GM18870 (cell line): Measurements from ENCODE around the gene TMEM132D.

ENCODE experiments used
- ATAC-seq: cut with Tn5 transposase; IDR thresholded peaks from one replicate; pipeline ENCODE4 v1.9.1; 2021; ENCODE audit warnings: moderate library complexity; ENCODE audit not compliant: unreplicated experiment

The TMEM132D gene

DNA sequence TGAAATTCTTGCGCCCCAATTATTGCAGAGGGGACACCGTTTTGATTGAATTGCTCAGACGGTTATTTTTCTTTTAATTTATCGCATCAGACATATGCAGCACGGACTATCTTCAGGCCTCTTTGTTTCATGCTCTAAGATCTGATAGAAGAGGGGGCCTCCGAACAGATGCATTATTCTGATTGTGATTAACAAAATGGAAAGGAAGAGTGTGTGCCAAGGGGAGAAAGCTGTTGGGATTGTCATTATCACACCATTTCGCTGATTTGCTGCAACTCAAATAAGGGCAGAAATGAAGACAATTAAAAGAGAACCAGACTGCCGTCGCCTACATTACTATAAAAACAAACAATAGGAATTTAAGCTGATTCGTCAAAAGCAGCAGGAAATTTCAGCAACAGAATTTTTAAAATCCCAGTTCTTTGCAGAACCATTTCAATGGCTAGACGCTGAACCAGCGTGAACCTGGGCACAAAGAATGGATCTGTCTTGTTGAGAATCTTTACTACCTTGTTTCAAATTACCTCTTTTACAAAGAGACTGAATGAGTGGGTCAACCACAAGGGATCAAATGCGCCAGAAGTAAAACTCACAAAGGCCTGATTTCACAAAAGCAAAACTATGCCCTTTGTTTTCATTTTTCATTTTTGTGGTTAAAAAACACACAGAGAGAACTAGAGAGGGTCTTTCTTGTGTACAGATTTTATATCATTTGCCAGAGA, 30.6 kb downstream of the TMEM132D start:
- ATAC-seq: no peak

GRCh38 chr12:129871991-129872972, 31.5 kb downstream of the TMEM132D start:
- ATAC-seq: no peak

DNA sequence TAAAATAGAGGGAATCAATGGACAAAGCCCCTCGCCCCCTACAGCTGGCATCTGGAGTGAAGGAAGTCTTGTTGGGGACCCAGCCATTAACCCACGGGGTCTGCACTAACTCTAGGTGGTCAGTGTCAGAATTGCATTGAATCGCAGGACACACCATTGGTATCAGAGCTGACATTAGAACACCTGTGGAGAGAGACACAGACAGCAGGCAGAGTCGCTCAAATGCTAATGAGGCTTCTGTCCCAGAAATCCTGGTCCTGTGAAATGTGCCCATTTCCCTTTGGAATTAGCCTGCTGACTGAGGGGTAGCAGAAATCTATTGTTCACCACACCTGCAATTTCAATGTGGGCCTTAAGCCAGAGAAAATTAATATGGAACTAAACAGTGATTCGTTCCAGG, 33.0 kb downstream of the TMEM132D start:
- no peak for ATAC-seq

GRCh38 chr12:129870136-129870535, 33.7 kb downstream of the TMEM132D start:
- no peak for ATAC-seq

DNA sequence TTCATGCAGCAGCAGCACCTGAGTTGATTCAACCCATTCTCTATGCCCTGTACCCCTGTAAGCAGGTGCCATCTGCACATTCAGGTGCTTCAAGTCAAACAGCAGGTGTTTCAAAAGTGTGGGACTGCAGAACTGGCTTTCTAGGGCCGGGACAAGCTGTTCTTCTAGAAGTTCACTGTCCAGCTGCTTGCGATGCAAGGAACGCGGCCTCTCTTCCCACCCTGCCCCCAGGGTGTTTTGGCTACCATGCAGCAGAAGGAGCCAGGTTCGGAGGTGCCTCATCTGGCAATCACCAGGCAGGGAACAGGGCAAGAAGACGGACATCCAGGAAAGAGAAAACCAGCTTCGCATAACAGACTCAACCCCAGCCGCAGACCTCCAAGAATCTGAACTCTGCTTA, 35.2 kb downstream of the TMEM132D start:
- ATAC-seq: no peak

- no peak for ATAC-seq
These were observed 39.9 kb downstream of the TMEM132D start for GRCh38 chr12:129863938-129864337.

DNA sequence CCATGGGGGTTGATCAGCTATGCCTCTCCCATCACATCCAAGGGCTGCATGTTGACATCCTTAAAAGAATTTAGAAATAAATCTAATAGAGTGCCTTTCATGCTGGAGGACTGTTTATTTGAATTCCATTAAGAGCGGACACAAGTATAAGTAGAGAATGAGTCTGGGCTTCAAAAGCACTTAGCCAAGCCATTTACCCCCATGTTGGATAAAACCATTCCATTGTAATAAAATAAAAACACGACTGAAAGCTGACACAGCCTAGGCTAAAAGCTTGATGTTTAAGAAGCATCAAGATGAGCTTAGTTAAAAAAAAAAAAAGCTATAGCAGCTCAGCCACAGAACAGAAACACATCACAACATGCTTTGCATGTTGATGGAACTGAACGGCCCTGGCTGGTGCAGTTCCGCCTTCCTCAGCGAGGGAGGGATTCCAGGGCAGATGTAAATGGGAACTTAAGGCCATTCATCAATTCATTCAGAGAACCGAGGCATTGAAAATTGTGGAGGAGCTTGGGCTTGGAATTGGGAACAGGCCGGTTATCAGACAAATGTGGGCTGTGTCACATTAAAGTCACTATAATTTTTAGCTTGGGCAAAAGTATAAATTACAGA, 41.2 kb downstream of the TMEM132D start:
- ATAC-seq: no peak

DNA sequence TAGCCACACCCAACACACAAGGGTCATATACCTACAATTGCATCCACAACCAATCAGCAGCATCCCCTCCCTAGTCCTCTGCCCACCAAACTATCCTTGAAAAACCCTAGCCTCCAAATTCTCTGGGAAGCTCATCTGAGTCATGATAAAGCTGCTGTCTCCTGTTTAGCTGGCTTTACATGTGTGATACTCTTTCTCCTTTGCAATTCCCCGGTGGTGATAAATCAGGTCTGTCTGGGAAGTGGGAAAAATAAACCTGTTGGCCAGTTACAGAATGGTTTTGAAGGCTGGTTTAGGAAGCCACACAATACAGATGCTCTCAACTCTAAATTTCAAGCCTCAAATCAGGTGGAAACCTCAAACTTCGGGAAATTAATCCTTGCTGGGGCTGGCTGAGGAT, 41.9 kb downstream of the TMEM132D start:
- no peak for ATAC-seq

GRCh38 chr12:129854591-129854990, 49.2 kb downstream of the TMEM132D start:
- ATAC-seq: no peak

DNA sequence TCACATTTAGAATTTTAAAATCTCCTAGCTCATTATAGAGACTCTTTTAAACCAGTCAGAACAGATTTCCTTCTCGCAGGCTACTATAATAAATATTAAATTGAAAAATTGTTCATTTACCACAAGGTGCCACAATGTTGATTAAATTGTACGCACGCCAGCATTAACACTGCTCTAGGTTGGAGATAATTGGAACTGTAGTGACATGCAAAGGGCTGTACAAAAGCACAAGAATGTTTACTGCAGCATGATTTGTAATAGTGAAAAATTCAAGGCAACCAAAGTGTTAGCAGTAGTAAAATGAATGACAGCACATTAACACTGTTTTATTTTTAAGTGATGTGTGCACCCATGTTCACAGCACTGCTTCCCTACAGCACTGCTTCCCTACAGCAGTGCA, 52.5 kb downstream of the TMEM132D start:
- no peak for ATAC-seq

DNA sequence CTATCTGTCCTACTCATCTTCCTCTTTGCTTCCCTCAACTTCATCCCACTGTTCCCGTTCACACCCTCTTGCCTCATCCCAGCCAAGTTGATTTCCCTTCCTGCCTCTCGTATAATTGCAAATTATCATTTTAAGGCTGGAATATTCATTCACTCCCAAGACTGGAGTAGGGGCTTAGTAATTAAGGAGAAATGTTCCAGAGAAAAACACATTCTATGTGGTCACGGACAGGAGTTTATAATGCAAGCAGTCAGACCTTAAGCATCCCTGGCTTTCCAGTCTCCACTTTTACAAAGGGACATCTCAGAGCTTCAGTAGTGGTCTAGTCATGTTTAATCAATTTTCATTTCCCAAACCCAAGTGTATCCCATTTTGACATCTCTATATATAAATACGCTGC, 54.9 kb downstream of the TMEM132D start:
- ATAC-seq: no peak

- no peak for ATAC-seq
These were observed 56.8 kb downstream of the TMEM132D start for GRCh38 chr12:129847063-129847462.

DNA sequence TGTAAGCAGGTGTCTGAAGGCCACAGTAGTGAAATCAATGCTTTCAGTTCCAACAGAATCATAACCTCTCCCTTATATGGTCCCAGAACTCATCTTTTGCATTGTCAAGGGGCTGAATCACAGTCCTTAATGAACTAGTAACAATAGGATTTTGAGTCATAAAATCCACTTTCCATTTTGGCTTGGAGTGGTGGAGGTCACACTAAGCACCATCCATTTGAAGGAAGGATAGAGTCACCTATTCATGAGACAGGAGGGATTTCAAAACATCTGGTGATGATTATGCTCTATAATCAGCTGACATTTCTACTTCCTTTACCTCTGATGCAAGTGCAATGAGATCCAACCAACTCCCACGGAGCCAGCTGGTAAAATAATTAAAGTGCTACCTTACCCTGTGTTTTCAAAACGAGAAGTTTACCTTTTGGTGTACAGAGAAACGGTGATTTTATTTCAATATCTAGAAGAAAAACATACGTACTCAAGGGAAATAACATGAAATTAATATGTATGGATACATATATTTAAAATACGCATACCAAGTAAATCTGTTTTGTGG, 59.1 kb downstream of the TMEM132D start:
- ATAC-seq: no peak

- ATAC-seq: no peak
These were observed 62.6 kb downstream of the TMEM132D start for GRCh38 chr12:129841251-129841650.

DNA sequence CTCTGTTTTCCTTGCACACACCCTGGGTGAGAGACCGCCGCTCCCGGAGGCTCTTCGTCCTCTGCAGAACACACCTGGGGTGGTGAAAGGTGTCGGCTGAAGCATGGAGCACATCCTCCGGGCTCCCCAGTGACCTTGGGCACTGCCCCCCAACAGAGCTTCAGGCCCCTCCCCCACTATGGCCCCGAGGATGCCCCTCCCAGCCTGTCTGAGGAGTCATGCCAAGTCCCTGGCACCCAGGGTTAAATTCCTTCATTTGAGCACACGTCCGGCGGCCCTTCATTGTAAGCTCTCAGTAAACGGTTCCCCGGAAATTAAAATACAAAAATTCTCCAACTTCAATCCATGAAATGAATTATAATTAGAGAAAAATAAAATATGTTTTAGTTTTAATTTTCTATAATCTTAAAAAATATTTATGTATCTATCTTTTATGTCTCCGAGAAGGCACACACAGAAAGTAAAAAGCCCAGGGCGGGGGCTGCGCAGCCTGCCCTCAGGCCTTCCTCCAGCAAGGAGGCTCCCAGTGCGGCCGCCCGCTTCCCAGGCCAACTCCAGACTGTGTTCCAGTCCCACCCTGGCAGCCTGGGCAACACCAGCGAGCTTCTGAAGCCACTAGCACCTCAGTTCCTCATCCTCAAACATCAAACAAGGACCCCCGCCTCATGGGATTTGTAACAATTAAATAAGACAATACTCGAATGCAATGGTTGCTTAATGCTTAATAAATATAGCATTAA, 63.5 kb downstream of the TMEM132D start:
- ATAC-seq: no peak

GRCh38 chr12:129839679-129840078, 64.1 kb downstream of the TMEM132D start:
- ATAC-seq: no peak

DNA sequence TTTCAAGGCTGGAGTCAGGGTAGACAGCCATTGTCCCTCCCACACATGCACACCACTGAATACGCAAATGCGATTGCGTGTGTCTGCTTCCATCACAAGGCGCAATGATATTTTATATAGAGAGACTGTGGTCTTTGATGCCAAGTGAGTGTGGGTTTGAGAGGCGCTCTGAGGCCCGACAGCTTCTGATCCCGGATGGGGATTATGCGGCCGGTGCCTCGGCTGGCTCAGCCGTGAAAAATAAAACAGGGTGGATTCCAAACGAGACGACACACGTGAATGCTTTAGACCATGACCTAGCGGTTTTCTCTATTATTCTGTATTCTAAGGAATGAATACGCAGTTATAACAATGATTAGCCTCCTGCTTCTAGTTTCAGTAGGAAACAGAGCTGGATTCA, 72.5 kb downstream of the TMEM132D start:
- no peak for ATAC-seq

DNA sequence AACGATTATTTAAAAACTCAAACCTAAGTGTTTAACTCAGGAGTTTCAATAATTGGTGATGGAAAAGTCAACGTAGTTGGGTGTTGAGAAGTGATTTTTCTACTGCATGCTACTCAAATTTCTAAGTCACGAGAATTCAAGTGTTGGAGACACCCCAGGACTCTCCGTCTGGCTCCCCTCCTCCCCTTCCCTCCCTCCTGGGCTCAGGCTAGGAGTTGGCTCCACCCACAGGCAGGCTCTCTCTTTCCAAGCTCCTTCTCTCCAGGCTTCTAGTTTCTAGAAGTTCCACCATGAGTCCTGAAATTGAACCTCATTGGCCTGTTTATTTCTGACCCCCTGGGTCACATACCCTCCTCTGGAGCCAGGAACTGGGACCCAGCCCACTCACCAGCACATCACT, 73.0 kb downstream of the TMEM132D start:
- ATAC-seq: no peak

DNA sequence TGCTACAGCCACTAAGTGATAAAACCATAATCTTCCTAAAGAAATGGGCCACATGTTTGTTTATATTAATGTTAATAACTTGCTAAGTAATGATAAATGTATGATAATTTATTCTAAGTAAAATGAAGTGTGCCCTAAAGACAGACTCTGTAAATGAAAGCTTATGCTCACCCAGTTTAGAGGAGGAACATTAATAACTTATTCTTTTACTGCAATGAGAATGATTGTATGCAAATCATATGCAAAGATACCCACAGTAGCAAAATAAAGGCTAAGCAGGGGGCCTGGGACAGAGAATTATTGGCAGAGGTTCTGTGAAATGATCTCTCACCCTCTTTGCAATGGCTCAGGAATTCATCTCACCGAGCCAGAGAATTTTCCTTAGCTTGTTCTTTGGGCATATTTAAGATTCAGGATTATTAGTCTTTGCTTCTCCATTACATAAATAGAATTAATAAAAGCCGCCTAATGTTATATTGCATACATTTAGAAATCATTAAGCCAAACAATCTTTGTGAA, 75.9 kb downstream of the TMEM132D start:
- no peak for ATAC-seq

- no peak for ATAC-seq
These were observed 76.5 kb downstream of the TMEM132D start for GRCh38 chr12:129827102-129827865.
